ENCODE measurements around the gene HNRNPM. TPM values are rescaled to one million over a fixed set of nuclear protein-coding genes. Genes with fewer than 3 reads are reported as not detected.

The HNRNPM gene
- total and polyA plus RNA-seq, 3 donors from 2014 or later: 164 to 198 (median 177) TPM

DNA sequence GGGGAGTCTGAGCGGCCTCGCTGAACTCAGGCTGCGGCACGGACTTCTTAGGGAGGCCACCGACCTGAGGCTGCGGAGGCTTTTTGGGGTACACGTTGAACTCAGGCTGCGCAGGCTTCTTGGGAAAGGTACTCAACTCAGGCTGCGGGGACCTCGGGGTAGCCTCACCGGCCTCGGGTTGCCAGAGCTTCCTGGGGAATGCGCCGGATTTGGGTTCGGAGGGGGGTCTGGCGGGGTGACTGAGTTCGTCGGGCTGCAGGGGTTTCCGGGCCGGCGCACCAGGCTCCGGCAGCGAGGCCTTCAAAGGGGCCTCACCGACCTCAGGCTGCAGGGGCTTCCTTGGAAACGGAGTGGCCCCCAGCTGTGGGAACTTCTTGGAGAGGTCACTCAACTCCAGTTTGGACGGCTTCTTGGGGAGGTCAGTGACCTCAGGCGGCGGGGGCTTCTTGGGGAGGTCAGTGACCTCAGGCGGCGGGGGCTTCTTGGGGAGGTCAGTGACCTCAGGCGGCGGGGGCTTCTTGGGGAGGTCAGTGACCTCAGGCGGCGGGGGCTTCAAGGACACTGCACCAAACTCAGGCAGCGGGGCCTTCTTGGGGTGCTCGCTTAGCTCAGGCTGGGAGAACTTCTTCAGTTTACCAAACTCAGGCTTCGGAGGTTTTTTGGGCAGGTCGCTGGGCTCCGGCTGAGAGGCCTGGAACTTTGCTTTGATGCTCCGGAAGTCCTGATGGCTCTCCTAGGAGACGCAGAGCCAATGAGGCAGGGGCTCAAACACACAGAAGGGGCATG, 54.5 kb downstream of the HNRNPM start:
- TF ChIP-seq, protein P1, sequence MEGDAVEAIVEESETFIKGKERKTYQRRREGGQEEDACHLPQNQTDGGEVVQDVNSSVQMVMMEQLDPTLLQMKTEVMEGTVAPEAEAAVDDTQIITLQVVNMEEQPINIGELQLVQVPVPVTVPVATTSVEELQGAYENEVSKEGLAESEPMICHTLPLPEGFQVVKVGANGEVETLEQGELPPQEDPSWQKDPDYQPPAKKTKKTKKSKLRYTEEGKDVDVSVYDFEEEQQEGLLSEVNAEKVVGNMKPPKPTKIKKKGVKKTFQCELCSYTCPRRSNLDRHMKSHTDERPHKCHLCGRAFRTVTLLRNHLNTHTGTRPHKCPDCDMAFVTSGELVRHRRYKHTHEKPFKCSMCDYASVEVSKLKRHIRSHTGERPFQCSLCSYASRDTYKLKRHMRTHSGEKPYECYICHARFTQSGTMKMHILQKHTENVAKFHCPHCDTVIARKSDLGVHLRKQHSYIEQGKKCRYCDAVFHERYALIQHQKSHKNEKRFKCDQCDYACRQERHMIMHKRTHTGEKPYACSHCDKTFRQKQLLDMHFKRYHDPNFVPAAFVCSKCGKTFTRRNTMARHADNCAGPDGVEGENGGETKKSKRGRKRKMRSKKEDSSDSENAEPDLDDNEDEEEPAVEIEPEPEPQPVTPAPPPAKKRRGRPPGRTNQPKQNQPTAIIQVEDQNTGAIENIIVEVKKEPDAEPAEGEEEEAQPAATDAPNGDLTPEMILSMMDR (IDR thresholded peaks at IDR 0.05): no peak
- no peak for TF ChIP-seq POLR2A (IDR thresholded peaks at IDR 0.05)
- Histone ChIP-seq H3K27ac (no peak overlapping the region), H3K27me3 (no peaks in the 10 kb centered on the region), H3K4me3 (peak overlapping the region; percentile 6 to 26), H3K36me3 (ENCODE audit: low read depth, missing control alignments) (no peaks in the 10 kb centered on the region), H3K4me1 (no peaks in the 10 kb centered on the region), H3K9me3 (no peaks in the 10 kb centered on the region)
- no peak for DNase-seq
- intact Hi-C loops (cut with DNase I; ENCODE audit: low total_unique reads): no loop called here
- WGBS, 2 donors: 64 to 80% methylated on average over 19 to 30 of the region's 41 CpGs

DNA sequence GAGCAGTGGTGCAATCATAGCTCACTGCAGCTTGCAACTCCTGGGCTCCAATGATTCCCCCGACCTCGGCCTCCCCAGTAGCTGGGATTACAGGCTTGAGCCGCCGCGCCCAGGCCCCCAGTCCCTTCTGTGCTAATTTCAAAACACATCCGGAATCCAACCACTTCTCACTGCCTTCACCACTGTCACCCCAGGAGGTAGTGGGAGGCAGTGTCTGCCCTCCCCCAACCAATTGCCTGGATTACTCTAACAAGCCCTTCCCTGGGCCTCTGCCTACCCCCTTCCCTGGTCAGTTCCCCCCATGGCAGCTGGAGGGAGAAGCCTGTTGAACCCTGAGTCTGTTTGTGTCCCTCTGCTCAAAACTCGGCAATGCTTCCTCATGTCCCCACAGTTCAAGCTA, 55.4 kb downstream of the HNRNPM start:
- WGBS, 2 donors: 70 to 73% methylated on average over 7 of the region's 7 CpGs
- no peak for DNase-seq
- intact Hi-C loops (cut with DNase I; ENCODE audit: low total_unique reads): loop anchor here (10.0 kb wide), 1 partner anchor 85 kb away; the partner anchor contains the start of gene MARCHF2

DNA sequence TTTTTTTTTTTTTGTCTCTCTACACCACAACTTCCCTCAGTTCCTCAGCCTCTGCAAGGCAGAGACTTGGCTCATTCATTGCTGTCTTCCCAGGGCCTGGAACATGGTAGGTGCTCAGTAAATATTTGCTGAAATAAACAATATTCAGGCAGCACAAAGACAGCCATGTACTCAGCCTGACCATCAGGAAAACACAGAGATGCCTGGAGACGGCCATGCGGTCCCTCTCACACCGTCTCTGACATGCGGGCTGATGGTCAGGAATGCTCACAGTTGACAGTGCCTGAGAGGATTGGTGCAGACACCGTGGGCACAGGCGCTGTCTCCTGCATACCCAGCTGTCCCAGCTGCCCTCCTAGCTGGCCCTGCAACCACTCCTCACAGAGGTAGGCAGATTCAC, 56.7 kb downstream of the HNRNPM start:
- intact Hi-C loops (cut with DNase I; ENCODE audit: low total_unique reads): loop anchor here (10.0 kb wide), 1 partner anchor 87 kb away; the partner anchor contains the start of gene MARCHF2
- WGBS, 2 donors: 74 to 95% methylated on average over 6 of the region's 6 CpGs
- Histone ChIP-seq H3K27me3 (no peaks in the 10 kb centered on the region), H3K9me3 (no peaks in the 10 kb centered on the region), H3K27ac (no peak overlapping the region), H3K4me3 (no peak overlapping the region), H3K4me1 (peaks cover 4% of the 10 kb centered on the region), H3K36me3 (ENCODE audit: low read depth, missing control alignments) (no peaks in the 10 kb centered on the region)
- TF ChIP-seq, protein P1 (IDR thresholded peaks at IDR 0.05): no peak
- TF ChIP-seq POLR2A (IDR thresholded peaks at IDR 0.05): no peak
- DNase-seq: no peak

More for the DNA sequence above, 55.4 kb downstream of the HNRNPM start:
- no peaks in the 10 kb centered on the region for H3K4me1 ChIP-seq
- no peaks in the 10 kb centered on the region for H3K36me3 ChIP-seq (ENCODE audit: low read depth, missing control alignments)
- no peak overlapping the region for H3K27ac ChIP-seq
- no peaks in the 10 kb centered on the region for H3K9me3 ChIP-seq
- H3K4me3 ChIP-seq: no peak overlapping the region
- H3K27me3 ChIP-seq: no peaks in the 10 kb centered on the region
- TF ChIP-seq POLR2A (IDR thresholded peaks at IDR 0.05): no peak
- TF ChIP-seq, protein P1 (IDR thresholded peaks at IDR 0.05): no peak

DNA sequence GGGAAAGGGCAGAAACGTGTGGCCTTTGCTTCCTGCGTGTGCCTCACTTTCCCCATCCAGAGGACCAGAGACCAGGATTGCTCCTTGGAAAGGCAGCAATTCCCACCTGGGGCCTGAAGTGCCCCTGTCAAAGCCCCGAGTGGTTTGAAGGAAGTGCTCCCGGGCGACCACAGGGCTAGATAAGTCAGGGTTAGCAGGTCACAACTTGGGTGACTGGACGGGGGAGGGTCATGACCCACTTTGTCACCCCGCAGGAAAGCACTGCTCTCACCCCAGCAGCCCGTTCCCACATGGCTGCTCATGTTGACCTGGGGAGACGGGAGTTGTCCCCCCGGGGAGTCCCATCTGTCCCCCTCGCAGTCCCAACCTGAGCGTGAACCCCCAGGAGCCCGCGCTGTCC, 57.2 kb downstream of the HNRNPM start:
- 78 to 87% methylated on average over 9 to 14 of the region's 14 CpGs for WGBS, 2 donors
- TF ChIP-seq POLR2A (IDR thresholded peaks at IDR 0.05): no peak
- TF ChIP-seq, protein P1 (IDR thresholded peaks at IDR 0.05): no peak
- Histone ChIP-seq H3K4me3 (no peak overlapping the region), H3K27ac (no peak overlapping the region), H3K36me3 (ENCODE audit: low read depth, missing control alignments) (no peaks in the 10 kb centered on the region), H3K27me3 (no peaks in the 10 kb centered on the region), H3K9me3 (no peaks in the 10 kb centered on the region), H3K4me1 (peaks cover 7% of the 10 kb centered on the region)
- DNase-seq: no peak
- intact Hi-C loops (cut with DNase I; ENCODE audit: low total_unique reads): loop anchor here (10.0 kb wide), 1 partner anchor 87 kb away; the partner anchor contains the start of gene MARCHF2

Data from testis (tissue), 3 donors.